Activated naive CD4-positive, alpha-beta T cell treated with Interleukin-2 at 50 U/mL for 16 hours (primary cell): ENCODE data around the gene RTP5.

Source experiments
- DNase-seq: peaks from one replicate; pipeline ENCODE4 v3.0.0-alpha.2; 2020

RTP5 gene

GRCh38 chr2:241844066-241844728, 25.3 kb upstream of the RTP5 start:
- peak; percentile 85 for DNase-seq

DNA sequence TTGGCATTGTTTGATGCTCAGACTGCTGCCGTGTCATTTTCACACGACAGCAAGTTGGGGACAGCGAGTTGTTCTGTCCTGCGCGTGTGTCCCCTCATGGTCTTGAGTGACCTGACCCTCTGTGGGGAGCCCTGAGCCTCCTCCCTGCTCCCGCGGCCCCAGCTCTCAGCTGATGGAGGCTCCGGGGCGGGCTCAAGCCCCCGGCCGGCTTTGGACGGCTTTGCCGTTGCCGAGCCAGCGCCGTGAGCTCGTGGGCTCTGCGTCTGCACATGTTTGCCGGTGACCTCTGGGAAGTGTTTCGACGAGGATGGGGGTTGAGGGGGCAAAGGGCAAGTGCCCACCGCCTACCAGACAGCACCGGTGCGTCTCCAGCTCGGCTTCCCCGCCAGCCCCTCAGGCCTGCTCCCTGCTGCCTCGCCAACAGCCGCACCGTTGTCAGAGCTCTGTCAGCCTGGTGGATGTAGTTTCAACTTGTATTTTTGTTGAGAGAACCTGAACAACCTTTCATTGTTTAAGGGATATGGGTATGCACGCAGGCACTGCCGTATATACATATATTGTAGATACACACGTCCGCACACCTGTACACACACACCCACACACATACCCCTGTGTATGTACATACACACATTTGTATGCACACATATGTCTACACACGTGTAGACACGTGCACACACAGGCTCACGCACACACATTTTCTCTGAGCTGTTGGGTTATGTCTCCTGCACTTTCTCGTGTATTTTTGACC, 24.5 kb upstream of the RTP5 start:
- no peak for DNase-seq

DNA sequence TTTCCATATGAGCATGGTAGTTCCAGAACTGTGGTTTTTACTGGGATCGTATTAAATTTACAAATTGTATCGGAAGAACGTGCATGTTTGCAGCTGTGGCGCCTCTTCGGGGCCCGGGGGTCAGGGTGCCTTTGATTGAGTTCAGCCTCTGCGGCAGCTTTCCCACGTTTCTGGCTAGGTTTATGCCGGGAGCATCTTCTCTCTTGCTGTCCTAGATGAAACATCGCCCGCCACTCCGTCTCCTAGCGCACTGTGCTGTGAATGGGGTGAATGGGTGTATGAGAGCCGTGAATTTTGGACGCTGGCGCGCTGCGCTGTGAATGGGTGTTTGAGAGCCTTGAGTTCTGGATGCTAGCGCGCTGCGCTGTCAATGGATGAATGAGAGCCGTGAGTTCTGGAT, 23.1 kb upstream of the RTP5 start:
- DNase-seq, result no peak

- DNase-seq, result peak; percentile 1
Observed at GRCh38 chr2:241848761-241849615, 20.5 kb upstream of the RTP5 start.

DNA sequence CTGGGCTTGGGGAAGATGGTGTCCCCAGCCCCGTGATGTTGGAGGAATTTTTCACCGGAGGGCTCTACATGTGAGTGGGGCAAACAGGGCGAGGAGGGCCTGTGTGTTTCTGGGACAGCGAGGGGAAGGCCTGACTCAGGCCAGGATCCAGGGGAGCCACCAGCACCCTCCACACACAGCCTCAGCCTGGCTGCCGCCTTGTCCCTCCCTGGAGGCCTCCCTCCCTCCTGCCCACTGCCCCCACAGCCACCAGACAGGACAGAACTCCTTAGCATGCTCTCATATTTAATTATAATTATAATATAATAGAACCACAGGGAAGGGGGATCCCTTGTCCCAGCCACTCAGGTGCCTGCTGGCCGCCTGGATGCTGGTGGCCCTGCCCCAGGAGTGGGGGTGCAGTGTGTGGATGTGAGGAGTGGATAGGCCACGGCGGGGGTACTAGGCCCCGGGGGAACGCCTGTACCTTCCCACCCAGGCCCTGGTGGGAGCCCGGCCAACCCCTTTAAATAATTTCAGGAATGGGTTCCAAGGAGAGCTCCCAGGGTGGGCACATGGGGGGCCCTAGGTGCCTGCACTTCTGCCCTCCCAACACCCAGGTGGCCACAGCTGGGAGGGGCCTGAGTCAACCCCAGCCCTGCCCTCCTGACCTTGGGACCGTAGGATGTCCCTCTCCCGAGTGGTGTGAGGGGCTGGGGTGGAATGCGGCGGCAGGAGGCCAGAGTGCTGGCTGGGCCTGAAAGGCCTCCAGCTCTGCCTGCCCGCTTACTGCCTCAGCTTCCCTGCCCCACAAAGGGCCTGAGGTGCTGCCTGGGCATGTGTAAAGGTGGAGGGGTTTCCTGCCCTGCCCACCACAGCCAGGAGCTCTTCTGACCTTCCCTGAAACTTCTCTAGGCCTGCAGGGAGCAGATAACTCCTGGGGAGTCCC, 19.6 kb upstream of the RTP5 start:
- DNase-seq, result peak; percentile 1

GRCh38 chr2:241850544-241851324, 18.8 kb upstream of the RTP5 start:
- DNase-seq, result peak; percentile 1

DNA sequence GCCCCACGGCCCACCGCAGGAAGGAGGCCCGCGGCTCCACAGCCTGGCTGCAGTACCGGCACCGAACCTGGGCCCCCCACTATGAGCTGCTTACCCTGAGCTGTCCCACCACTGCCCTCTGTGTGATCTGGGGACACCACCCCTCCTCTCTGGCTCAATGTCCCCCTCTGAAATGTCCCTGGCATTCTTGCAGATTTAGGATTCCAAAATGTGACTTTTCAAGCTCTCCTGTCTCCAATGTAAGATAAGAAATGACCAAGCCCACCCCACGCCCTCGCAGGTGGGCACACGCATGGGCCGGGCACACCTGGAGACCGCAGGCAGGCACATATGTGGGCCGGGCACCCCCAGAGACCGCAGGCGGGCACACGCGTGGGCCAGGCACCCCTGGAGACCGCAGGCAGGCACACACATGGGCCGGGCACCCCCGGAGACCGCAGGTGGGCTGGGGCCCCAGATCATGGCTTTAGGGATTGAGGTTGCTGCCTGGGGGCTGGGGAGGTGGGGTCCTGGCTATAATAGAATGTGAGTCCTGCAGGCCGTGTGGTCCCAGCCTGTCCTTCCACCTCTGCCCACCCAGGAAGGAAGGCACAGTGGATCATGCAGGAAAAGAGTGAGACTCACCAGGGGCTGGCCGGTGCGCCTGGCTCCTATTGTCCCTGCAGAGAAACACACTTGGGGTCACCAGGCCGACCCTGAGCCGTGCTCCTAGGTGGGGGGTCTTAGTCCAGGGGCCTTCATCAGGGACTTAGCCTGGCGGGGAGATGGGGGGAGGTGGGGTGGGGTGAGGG, 18.0 kb upstream of the RTP5 start:
- DNase-seq, result peak; percentile 1

DNA sequence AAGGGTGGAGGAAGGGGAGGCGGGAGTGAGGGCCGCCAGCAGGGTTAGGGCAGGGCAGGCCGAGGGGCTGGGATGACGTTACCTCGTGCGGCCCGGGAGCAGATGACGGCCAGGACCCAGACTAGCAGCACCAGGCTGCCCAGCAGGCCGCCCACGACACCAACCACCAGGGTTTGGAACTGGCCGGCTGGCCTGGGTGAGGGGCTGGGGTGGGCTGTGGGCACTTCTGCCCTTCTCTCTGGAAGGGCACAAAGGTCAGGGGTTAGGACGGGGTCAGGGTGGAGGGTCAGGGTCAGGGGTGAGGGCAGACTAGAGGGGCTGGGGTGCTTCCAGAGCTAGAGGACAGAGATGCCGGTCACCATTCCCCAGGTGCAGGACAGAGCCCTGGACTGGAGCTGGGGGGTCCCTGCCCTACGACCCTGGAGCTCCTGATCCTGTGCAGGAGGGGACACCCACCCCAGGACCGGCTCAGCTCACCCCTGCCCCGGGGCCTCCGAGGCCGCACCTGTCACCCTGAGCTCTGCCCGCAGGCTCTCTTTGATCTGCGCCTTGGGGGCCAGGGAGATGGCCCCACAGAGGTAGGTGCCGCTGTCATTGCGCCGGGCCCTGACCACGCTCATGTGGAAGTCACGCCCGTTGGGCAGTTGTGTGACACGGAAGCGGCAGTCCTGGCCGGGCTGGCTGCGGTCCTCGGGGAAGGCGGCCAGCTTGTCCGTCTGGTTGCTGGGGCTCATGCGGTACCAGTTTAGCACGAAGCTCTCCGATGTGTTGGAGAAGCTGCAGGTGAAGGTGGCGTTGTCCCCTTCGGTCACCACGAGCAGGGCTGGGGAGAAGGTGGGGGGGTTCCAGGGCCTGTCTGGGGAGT, 17.2 kb upstream of the RTP5 start:
- peak; percentile 1 for DNase-seq

DNA sequence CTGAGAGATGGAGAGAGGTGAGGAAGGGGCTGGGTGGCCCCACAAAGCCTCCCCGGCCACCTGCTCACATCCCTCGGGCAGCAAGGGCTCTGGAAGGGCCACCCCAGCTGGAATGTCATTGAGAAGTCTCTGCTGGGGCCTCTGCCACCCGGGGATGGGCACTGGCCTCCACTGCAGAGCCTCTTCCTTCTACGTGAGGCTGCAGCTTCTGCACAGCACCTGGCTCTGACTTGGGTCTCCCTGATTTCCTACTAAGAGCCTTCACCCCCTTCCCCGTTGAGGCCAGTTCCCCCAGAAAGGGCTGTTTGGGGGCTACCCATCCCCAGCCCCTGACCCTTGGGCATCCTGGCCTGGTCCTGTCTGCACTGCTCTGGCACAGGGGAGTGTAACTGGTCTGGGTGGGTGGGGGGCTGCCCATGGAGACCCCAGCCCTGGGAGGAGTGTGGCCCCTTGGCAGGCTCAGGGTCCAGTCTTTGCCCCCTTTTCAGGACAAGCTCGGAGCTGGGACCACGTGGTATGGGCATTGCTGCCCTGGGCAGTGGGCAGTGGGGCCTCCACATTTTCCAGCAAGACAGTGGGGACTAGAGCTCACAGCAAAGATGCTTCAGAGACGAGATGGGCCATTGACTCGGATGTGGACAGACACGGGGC, 16.4 kb upstream of the RTP5 start:
- no peak for DNase-seq

DNA sequence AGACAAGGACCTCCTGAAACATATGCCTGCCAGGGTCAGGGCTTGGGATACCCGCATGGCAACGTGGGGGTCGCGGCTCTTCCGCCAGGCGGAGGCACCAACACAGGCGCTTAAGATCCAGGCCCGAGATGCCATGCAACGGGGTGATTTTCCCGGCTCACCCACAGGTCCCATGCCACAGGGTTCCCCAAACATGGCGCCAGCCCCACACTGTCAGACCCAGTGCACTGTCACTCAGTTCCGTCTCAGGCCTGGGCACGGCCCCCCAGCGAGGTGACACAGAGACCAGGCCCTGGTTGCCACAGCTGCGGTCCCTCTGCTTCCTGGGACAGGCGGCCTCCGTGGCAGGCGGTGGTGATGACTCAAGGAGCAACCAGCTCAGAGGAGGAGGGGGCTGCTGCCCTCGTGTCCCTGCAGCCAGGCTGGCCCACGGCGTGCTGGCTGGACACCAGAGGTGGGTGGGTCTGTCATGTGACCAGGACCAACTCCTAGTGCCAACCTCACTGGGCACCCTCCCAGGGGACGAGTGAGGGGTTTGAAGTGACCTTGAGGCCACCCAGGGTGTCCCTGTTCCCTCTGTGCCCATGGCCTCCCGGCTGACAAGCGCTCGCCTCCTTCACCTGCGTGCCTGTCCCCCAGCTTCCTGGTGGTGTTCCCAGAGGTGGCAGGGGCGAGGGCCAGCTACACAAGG, 15.7 kb upstream of the RTP5 start:
- DNase-seq, result no peak

- no peak for DNase-seq
Observed at GRCh38 chr2:241854342-241855244, 14.9 kb upstream of the RTP5 start.

GRCh38 chr2:241855245-241855887, 14.2 kb upstream of the RTP5 start:
- no peak for DNase-seq

DNA sequence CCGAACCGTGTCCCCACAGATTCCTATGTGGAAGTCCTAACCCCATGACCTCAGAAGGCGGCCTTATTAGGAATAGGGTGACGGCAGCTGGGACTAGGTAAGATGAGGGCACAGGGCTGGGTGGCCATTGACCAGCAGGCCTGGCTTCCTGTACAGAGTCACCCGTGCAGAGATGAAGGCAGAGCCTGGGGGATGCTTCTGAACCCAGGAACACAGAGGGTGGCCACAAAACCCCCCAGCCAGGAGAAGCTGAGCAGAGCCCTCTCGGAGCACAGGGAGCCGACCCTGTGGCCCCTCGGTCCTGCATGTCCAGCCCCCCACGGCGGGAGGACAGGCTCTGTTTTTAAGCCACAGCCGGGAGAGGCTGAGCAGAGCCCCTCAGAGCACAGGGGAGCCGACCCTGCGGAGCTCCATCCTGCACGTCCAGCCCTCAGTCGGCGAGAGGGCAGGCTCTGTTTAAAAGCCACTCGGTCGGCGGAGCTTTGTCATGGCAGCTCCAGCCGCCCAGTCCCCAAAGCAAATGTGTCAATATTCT, 13.6 kb upstream of the RTP5 start:
- no peak for DNase-seq

DNA sequence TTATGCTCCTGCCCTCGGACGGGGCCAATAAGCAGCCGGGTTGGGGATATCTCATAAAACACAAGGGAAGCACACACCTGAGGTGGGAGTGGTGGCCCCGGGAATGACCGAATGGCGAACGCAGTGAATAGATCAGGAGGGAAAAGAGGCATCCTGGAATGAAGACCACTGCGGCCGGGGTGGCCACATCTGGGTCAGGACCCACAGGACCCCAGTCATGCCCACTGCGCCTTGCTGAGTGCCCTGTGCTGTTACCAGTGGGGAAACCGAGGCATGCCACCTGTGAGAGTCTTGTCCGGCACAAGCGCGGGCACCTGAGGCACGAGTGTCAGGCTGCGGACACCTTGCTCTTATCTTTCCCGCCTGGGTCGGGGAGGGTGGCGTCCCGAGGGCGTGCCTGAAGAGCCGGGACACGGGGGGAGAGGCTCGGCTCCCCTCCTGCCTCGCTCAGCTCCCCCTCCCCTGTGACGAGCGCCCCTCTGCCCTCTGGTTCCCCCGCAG, 12.4 kb upstream of the RTP5 start:
- DNase-seq, result no peak

DNA sequence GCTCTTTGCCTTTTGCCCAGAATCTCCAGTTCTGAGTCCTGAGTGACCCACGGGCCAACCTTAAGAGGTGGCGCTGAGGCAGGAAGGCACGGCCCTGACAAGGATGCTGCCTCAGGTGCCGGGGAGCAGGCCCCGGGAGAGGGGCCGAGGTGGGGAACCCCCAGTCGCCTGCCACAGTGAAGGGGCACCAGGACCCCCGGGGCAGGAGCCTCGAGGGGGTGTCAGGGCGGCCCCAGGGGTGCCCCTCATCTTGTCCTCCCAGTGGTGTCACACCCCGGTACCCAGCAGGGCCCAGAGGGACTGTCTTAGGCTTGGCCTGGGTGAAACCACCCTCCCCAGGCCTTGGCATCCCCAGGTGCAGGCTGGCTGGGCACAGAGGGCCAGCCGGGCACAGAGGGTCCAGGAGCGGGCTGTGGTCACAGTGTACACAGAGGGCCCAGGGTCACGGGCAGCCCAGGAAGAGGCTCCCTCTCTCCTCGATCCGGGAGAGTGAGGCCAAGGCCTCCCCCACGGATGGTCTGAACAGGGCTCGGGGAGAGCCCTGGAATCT, 11.9 kb upstream of the RTP5 start:
- DNase-seq, result no peak
